Suprapubic skin (tissue), 4 donors: ENCODE results near the gene DDX25.

Experiments
- EP300 ChIP-seq: sonication (generic); formaldehyde crosslinking; IDR thresholded peaks from one replicate; pipeline ENCODE4 v1.6.1; 2017; ENCODE audit warnings: antibody characterized with exemption
- POLR2A ChIP-seq, 2 donors: fragments of 450-650 bp; IDR thresholded peaks; one replicate each; pipeline ENCODE4 v1.6.1; 2017; ENCODE audit warnings: antibody characterized with exemption in 2 of 2, mild to moderate bottlenecking in 2 of 2, moderate library complexity in 2 of 2
- POLR2AphosphoS5 ChIP-seq, 3 donors: sonication (generic); formaldehyde crosslinking; IDR thresholded peaks; one replicate each; pipeline ENCODE4 v1.6.1; 2017; ENCODE audit warnings: antibody characterized with exemption in 3 of 3
- TF ChIP-seq, protein P1 (sequence below), 2 donors: fragments of 200-600 bp in 1 of 2; fragments of 450-650 bp in 1 of 2; sonication (generic) in 1 of 2; IDR thresholded peaks; one replicate each; pipeline ENCODE4 v1.5.1; 2016 to 2019; ENCODE audit warnings: antibody characterized with exemption in 2 of 2, mild to moderate bottlenecking in 1 of 2, moderate library complexity in 1 of 2

DNA sequence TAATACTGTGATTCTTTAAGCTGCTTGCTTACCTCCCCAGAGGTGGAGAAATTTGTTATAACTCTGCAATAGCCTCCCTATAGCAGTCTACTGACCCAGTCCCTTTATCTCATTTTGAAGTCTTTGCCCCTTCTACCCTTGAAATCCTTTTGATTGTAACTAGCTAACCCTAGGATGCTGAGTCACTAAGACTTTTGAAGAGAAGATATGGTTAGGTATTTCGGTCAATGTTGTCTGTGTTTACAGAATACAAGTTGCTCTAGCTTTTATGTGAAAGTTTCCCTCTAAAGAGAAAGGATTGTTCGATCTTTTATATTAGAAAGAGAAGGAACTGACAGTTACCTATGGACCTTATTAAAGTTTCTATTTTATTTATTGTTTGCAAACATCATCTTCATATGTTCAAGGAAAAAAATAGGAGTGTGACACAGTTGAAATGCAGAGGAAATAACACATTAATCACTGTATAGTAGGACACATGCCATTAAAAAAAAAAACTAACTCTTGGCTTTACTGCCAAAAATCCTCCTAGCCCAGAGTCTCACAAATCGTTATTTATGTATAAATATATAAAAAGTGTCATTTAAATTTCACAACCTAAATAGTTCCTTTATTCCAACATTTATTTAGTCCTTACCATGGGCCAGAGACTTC lies 13.7 kb upstream of the DDX25 start:
- TF ChIP-seq, protein P1, sequence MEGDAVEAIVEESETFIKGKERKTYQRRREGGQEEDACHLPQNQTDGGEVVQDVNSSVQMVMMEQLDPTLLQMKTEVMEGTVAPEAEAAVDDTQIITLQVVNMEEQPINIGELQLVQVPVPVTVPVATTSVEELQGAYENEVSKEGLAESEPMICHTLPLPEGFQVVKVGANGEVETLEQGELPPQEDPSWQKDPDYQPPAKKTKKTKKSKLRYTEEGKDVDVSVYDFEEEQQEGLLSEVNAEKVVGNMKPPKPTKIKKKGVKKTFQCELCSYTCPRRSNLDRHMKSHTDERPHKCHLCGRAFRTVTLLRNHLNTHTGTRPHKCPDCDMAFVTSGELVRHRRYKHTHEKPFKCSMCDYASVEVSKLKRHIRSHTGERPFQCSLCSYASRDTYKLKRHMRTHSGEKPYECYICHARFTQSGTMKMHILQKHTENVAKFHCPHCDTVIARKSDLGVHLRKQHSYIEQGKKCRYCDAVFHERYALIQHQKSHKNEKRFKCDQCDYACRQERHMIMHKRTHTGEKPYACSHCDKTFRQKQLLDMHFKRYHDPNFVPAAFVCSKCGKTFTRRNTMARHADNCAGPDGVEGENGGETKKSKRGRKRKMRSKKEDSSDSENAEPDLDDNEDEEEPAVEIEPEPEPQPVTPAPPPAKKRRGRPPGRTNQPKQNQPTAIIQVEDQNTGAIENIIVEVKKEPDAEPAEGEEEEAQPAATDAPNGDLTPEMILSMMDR (IDR thresholded peaks at IDR 0.05): no peak
- no peak for TF ChIP-seq POLR2A (IDR thresholded peaks at IDR 0.05)
- TF ChIP-seq POLR2AphosphoS5 (IDR thresholded peaks at IDR 0.05): no peak
- TF ChIP-seq EP300: no peak
